Measurements from ENCODE around the gene ADCY3. TPM values are rescaled to one million over a fixed set of nuclear protein-coding genes. Genes with fewer than 3 reads are reported as not detected.

ADCY3 gene
- total RNA-seq, 3 donors from 2014 or later, result 24.9 to 30.4 (median 25.3) TPM

GRCh38 chr2:24820175-24820513, 99.9 kb downstream of the ADCY3 start:
- H3K36me3 ChIP-seq (ENCODE audit: low read depth), result no peaks in the 10 kb centered on the region
- DNase-seq, result no peak

DNA sequence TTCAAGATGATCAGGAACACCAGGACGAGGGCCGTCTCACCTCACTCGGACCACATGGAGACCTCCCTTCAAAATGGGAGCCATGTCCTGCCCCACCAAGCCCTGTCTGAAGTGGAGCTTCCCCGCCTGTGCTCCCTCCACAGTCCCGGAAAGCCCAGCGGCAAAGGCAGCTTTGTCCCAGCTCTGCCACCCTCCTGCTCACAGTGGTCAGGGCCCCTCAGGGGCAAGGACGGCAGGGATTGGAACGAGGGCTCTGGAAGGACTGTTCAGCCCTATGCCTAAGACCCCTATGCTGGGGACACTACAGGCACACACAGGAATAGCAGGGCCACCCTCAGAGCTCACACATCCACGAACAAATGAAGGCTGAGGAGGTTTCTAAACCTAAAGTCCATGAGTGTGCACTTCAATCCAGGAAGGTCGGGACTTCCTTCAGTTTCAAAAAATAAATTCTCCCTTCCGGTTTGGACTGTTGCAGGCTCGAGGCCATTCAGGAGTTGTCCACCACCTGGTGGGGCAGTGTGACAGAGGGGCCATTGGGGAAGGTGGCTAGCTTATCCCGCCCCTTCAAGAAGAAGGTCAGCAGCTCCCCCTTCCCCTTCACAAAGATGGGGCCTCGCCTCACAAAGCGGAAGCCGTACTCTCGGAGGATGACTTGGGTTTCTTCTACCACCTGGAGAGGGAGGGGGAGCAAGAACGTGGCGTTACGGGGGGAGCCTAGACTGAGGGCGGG, 100.4 kb downstream of the ADCY3 start:
- H3K9me3 ChIP-seq, result no peaks in the 10 kb centered on the region
- H3K36me3 ChIP-seq (ENCODE audit: low read depth), result no peaks in the 10 kb centered on the region
- ATAC-seq (no peak), DNase-seq (peak in 1 of 3 donors; percentile 34)
- H3K4me1 ChIP-seq (ENCODE audit: low read depth), result no peaks in the 10 kb centered on the region
- intact Hi-C loops (cut with DNase I, micrococcal nuclease), result no loop called here
- TF ChIP-seq CTCF (IDR thresholded peaks at IDR 0.05), result no peak
- H3K4me3 ChIP-seq, result no peak overlapping the region

More at GRCh38 chr2:24820175-24820513, 99.9 kb downstream of the ADCY3 start:
- Histone ChIP-seq H3K9me3 (no peaks in the 10 kb centered on the region), H3K4me1 (ENCODE audit: low read depth) (no peaks in the 10 kb centered on the region), H3K4me3 (no peak overlapping the region)
- ATAC-seq, result peak; percentile 11
- no peak for TF ChIP-seq CTCF (IDR thresholded peaks at IDR 0.05)
- intact Hi-C loops (cut with DNase I, micrococcal nuclease), result no loop called here

- ATAC-seq (no peak), DNase-seq (peak in 1 of 3 donors; percentile 6)
- no peak for TF ChIP-seq CTCF (IDR thresholded peaks at IDR 0.05)
- intact Hi-C loops (cut with DNase I, micrococcal nuclease), result no loop called here
- Histone ChIP-seq H3K36me3 (ENCODE audit: low read depth) (no peaks in the 10 kb centered on the region), H3K4me1 (ENCODE audit: low read depth) (no peaks in the 10 kb centered on the region), H3K9me3 (no peaks in the 10 kb centered on the region), H3K4me3 (no peak overlapping the region)
These were observed 101.3 kb downstream of the ADCY3 start for GRCh38 chr2:24818721-24819167.

GRCh38 chr2:24816884-24817283, 103.2 kb downstream of the ADCY3 start:
- intact Hi-C loops (cut with DNase I, micrococcal nuclease), result no loop called here
- Histone ChIP-seq H3K9me3 (no peaks in the 10 kb centered on the region), H3K4me1 (ENCODE audit: low read depth) (no peaks in the 10 kb centered on the region), H3K36me3 (ENCODE audit: low read depth) (no peaks in the 10 kb centered on the region), H3K4me3 (no peak overlapping the region)
- ATAC-seq, result no peak
- DNase-seq, result no peak
- no peak for TF ChIP-seq CTCF (IDR thresholded peaks at IDR 0.05)

GRCh38 chr2:24816404-24816803, 103.6 kb downstream of the ADCY3 start:
- no peak overlapping the region for H3K4me3 ChIP-seq
- H3K36me3 ChIP-seq (ENCODE audit: low read depth), result no peaks in the 10 kb centered on the region
- TF ChIP-seq CTCF (IDR thresholded peaks at IDR 0.05), result no peak
- no peaks in the 10 kb centered on the region for H3K4me1 ChIP-seq (ENCODE audit: low read depth)
- no peak for ATAC-seq
- intact Hi-C loops (cut with DNase I, micrococcal nuclease), result no loop called here
- H3K9me3 ChIP-seq, result no peaks in the 10 kb centered on the region
- no peak for DNase-seq
